ENCODE measurements around the gene CDT1. TPM values are rescaled to one million over a fixed set of nuclear protein-coding genes. Genes with fewer than 3 reads are reported as not detected.

Gene CDT1
- total and polyA plus RNA-seq, 2 experiments from 2014 or later = 32.6 to 187 TPM

DNA sequence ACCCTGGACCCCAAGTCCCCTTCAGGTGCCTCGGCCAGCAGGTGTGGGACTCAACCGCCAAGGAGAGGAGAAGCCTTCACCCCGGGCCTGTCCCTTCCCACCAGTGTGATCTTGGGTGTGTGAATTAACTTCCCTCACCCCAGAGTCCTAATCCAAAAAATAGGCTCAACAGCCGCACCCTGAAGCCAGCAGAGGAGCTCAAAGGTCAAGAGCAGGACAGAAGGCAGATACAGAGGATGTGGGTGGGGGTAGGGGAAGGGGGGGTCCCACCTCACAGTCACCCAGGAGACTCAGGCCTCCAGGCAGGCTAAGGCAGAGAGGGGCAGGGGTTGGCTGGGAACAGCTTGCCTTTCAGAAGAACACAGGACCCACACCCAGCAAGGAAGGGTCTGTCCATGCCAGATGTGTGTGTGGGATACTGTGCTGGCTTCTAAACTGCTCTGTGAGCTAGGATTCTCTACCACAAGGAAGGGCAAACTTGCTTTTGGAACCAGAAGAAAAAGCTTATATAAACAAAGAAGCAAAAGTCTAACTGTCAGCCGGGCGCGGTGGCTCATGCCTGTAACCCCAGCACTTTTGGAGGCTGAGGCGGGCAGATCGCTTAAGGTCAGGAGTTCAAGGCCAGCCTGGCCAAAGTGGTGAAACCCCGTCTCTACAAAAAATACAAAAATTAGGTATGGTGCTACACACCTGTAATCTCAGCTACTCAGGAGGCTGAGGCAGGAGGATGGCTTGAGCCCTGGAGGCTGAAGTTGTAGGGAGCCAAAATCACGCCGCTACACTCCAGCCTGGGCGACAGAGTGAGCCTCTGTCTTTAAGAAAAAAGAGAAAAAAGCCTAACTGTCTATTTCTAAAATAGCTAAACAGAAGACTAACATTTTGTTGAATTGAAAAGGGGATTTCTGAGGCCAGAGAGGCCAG, 23.2 kb upstream of the CDT1 start (continued):
- no peak for TF ChIP-seq JUNB (IDR thresholded peaks at IDR 0.05; ENCODE audit: unreplicated experiment)

DNA sequence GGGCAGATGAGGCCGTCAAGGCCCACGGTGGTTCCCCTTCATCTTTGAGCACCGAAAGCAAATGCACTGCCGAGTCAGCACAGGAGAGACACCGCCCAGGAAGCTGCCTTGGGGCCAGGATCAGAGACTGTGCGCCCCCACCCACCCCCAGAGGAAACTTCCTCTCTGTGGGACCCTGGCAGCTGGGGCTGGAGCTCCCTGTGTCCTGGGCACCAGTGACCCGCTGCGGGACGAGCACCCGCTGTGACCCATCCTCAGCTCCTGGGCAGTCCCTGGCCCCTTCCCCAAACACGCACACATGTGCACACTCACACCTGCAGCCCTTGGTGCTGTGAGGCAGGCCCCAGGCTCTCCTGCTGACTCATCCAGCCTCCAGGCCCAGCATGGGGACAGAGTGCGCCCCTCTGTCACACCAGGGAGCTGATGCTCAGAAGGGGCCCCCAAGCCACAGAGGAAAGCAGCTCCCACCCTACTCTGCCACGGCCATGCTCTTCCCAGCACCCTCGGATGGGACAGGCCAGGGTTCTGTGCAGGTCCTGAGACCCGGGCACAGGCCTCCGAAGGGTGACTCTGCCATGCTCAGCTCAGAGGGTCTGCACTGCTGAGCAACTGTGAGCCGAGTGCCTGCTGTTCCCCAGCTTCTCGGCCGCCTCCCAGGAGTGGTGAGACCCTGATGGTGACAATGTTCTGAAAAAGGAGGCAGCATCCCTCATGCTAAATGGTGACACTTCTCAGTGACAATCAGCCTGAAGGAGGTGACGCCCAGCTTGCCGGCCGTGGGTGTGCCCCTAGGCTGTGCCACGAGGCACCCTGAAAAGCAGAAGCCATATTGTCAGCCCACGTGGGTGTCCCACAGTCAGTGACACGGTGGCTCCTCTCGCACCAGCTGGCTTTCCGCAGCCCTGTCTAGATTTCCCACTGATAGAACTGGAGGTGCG, 22.2 kb upstream of the CDT1 start:
- no peak for ATAC-seq
- peaks cover 70% of the 10 kb centered on the region for H3K79me2 ChIP-seq (replicated peaks; ENCODE audit: insufficient read depth)
- peaks cover 9% of the 10 kb centered on the region; the same call in 1 of the 2 replicates for H3F3A ChIP-seq (replicated peaks; ENCODE audit: low read depth)
- H3K9me3 Mint-ChIP-seq = no peaks in the 10 kb centered on the region
- peaks cover 4% of the 10 kb centered on the region; the same call in 1 of the 2 replicates for H3K27me3 ChIP-seq (ENCODE audit: insufficient read depth)
- H3K36me3 Mint-ChIP-seq (ENCODE audit: low read depth) = no peaks in the 10 kb centered on the region
- TF ChIP-seq, protein P1, sequence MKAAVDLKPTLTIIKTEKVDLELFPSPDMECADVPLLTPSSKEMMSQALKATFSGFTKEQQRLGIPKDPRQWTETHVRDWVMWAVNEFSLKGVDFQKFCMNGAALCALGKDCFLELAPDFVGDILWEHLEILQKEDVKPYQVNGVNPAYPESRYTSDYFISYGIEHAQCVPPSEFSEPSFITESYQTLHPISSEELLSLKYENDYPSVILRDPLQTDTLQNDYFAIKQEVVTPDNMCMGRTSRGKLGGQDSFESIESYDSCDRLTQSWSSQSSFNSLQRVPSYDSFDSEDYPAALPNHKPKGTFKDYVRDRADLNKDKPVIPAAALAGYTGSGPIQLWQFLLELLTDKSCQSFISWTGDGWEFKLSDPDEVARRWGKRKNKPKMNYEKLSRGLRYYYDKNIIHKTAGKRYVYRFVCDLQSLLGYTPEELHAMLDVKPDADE (IDR thresholded peaks at IDR 0.05) = no peak
- TF ChIP-seq, protein P2, sequence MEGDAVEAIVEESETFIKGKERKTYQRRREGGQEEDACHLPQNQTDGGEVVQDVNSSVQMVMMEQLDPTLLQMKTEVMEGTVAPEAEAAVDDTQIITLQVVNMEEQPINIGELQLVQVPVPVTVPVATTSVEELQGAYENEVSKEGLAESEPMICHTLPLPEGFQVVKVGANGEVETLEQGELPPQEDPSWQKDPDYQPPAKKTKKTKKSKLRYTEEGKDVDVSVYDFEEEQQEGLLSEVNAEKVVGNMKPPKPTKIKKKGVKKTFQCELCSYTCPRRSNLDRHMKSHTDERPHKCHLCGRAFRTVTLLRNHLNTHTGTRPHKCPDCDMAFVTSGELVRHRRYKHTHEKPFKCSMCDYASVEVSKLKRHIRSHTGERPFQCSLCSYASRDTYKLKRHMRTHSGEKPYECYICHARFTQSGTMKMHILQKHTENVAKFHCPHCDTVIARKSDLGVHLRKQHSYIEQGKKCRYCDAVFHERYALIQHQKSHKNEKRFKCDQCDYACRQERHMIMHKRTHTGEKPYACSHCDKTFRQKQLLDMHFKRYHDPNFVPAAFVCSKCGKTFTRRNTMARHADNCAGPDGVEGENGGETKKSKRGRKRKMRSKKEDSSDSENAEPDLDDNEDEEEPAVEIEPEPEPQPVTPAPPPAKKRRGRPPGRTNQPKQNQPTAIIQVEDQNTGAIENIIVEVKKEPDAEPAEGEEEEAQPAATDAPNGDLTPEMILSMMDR (conservative IDR thresholded peaks at IDR 0.05; ENCODE audit: low read depth in 2 of 2) = no peak
- no peak for TF ChIP-seq POLR2AphosphoS5 (IDR thresholded peaks at IDR 0.05; ENCODE audit: low read depth)
- TF ChIP-seq EZH2phosphoT487 (IDR thresholded peaks at IDR 0.05; ENCODE audit: unreplicated experiment) = no peak
- TF ChIP-seq JUNB (IDR thresholded peaks at IDR 0.05; ENCODE audit: unreplicated experiment) = no peak
- TF ChIP-seq, protein P3, sequence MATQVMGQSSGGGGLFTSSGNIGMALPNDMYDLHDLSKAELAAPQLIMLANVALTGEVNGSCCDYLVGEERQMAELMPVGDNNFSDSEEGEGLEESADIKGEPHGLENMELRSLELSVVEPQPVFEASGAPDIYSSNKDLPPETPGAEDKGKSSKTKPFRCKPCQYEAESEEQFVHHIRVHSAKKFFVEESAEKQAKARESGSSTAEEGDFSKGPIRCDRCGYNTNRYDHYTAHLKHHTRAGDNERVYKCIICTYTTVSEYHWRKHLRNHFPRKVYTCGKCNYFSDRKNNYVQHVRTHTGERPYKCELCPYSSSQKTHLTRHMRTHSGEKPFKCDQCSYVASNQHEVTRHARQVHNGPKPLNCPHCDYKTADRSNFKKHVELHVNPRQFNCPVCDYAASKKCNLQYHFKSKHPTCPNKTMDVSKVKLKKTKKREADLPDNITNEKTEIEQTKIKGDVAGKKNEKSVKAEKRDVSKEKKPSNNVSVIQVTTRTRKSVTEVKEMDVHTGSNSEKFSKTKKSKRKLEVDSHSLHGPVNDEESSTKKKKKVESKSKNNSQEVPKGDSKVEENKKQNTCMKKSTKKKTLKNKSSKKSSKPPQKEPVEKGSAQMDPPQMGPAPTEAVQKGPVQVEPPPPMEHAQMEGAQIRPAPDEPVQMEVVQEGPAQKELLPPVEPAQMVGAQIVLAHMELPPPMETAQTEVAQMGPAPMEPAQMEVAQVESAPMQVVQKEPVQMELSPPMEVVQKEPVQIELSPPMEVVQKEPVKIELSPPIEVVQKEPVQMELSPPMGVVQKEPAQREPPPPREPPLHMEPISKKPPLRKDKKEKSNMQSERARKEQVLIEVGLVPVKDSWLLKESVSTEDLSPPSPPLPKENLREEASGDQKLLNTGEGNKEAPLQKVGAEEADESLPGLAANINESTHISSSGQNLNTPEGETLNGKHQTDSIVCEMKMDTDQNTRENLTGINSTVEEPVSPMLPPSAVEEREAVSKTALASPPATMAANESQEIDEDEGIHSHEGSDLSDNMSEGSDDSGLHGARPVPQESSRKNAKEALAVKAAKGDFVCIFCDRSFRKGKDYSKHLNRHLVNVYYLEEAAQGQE (IDR thresholded peaks at IDR 0.05; ENCODE audit: unreplicated experiment) = no peak
- TF ChIP-seq ZNF331 (CRISPR knock-in tag; IDR thresholded peaks at IDR 0.05; ENCODE audit: low read depth) = no peak
- TF ChIP-seq NANOG (IDR thresholded peaks at IDR 0.05; ENCODE audit: borderline replicate concordance) = no peak
- TF ChIP-seq EZH2 (IDR thresholded peaks at IDR 0.05; ENCODE audit: low read depth, unreplicated experiment) = no peak
- no peak overlapping the region for H3K4me3 Mint-ChIP-seq
- no peak overlapping the region for H3K27ac ChIP-seq (ENCODE audit: low read depth)
- H3K36me3 ChIP-seq (ENCODE audit: insufficient read depth) = no peaks in the 10 kb centered on the region
- 0 out of 2 replicates have a peak, but pooled peaks cover 7% of the 10 kb centered on the region for H4K20me1 ChIP-seq (replicated peaks; ENCODE audit: insufficient read depth)
- H3K4me1 Mint-ChIP-seq = peaks cover 45% of the 10 kb centered on the region
- H3K9me2 ChIP-seq (ENCODE audit: insufficient read depth) = no peaks in the 10 kb centered on the region
- H3K4me3 ChIP-seq = no peak overlapping the region
- H3K4me1 ChIP-seq (ENCODE audit: insufficient read depth) = peaks cover 22% of the 10 kb centered on the region; the same call in 1 of the 2 replicates
- no peak overlapping the region for H2AFZ ChIP-seq
- DNase-seq (ENCODE audit: low spot score) = no peak
- peaks cover 22% of the 10 kb centered on the region for H3K27me3 Mint-ChIP-seq (ENCODE audit: insufficient read depth, low read depth, poor library complexity)
- no peak overlapping the region for H3K4me2 ChIP-seq
- no peak overlapping the region; the same call in 1 of the 2 replicates for H3K27ac Mint-ChIP-seq
